GM19351 (cell line): ENCODE data around the gene NCL.
"Not testable (repeated sequence)": the region's sequence is repeated elsewhere in the genome, so short reads cannot be mapped to it uniquely, and the experiment has no call there.

Experiments
- ATAC-seq: cut with Tn5 transposase; IDR thresholded peaks from one replicate; pipeline ENCODE4 v1.9.1; 2021; ENCODE audit warnings: mild to moderate bottlenecking, moderate library complexity; ENCODE audit not compliant: unreplicated experiment

NCL gene

GRCh38 chr2:231431606-231432005 lies 32.7 kb downstream of the NCL start:
- no peak for ATAC-seq

DNA sequence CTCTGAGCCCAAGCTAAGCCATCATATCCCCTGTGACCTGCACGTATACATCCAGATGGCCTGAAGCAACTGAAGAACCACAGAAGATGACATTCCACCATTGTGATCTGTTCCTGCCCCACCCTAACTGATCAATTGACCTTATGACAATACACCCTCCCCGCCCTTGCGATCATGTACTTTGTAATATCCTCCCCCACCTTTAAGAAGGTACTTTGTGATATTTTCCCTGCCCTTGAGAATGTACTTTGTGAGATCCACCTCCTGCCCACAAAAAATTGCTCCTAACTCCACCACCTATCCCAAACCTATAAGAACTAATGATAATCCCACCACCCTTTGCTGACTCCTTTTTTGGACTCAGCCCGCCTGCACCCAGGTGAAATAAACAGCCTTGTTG lies 33.8 kb downstream of the NCL start:
- ATAC-seq: not testable (repeated sequence)

DNA sequence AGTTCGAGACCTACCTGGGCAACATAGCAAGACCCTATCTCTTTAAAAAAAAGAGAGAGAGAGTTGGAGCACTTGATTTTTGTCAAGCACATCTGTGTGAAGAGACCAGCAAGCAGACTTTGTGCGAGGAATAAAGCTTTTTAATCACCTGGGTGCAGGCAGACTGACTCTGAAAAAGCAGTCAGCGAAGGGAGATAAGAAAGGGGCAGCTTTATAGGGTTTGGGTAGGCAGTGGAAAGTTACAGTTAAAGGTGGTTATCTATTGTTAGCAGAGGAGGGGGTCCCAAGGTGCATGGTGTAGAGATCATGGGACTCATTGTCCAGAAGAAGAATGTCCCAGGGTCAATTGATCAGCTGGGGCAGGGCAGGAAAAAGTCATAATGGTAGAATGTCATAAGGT lies 34.4 kb downstream of the NCL start:
- no peak for ATAC-seq

DNA sequence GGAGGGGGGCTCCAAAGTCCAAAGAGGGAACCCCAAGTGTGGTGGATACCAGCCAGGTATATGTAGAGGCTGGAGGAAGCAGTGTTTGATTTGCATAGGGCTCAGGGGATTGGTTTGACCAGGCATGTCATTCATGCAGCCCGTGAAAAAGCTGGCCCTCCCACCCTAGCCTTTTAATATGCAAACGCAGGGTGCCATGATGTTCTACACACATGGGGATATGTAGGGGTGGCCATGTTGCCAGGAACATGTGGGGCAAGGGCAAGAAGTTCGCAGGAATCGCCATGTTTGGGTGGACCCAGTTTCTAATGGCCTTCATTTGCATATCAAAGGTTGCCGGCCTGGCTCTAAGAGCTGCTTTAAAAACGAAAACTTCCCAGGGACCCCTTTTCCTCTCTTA lies 35.1 kb downstream of the NCL start:
- no peak for ATAC-seq

- no peak for ATAC-seq
Measured at GRCh38 chr2:231427116-231427515, 37.2 kb downstream of the NCL start.

- ATAC-seq: no peak
Measured at GRCh38 chr2:231425811-231426703, 38.2 kb downstream of the NCL start.

GRCh38 chr2:231425291-231425810 lies 38.9 kb downstream of the NCL start:
- no peak for ATAC-seq

DNA sequence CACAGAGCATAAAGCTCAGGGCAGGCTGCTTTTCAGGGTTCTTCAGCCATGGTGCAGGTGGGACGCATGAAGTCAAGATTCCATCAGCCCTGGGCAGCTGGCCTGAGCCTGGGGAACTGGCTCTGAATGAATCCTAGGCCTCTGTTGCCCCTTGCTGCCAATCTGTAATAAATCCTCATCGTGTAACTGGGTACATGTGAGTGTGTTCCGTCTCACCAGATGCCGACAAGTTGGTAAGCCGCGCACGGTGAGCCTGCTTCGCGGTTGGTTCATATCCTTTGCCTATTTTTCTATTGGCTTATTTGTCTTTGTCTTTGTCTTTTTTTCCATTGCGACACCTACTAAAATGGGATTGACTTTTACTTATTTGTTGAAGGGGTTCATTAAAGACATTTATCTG lies 41.1 kb downstream of the NCL start:
- ATAC-seq: no peak

DNA sequence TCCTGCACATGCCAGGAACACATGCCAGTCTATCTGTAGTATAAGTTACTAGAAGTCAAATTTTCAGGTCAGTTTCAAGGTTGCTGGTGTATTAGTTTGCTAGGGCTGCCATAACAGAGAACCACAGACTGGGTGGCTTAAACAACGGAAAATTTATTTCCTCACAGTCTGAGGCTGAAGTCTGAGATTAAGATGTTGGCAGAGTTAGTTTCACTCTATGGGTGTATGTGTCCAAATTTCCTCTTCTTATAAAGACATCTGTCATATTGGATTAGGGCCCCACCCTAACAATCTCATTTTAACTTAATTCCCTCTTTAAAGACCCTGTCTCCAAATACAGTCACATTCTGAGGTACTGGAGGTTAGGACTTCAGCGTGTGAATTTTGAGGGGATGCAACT lies 42.2 kb downstream of the NCL start:
- no peak for ATAC-seq

GRCh38 chr2:231421051-231421580 lies 43.2 kb downstream of the NCL start:
- no peak for ATAC-seq

DNA sequence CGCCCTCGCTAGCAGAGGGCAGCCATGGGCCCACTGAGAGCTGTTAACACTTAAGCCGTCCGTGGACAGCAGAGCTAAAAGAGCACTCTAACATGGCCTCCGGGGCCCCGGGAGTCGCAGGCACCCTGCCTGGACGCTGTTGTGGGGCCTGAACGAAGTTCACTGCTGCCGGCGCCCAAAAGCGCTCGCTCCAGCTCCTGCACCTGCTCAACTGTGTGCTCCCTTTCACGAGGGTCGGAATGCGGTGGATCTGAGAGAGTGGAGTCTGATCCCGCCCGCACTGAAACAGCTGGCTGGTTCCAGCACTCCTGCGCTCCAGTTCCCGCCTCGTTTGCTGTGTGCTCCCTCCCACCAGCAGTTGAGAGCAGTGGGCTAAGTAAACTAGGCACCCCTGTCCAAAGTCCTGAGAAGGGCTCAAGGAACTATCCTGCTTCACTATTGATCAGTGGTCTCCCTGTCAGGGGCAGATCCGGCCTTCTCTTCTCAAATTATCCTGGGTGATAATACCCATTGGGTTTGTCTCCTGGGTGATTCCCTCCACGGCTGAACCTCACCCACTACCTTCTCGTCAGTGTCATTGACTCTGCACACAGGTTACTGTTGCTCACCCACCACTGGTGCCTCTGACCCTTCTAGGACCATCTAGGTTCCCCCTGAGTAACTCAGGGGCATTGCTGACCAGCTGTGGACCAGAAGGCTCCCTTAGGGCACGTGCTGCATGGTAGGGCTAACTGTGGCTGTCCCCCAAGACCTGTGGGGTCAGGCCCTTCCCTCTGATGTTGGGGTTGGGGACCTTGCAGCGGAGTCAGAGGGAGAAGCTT lies 45.3 kb downstream of the NCL start:
- no peak for ATAC-seq

GRCh38 chr2:231415029-231415428 lies 49.3 kb downstream of the NCL start:
- no peak for ATAC-seq

DNA sequence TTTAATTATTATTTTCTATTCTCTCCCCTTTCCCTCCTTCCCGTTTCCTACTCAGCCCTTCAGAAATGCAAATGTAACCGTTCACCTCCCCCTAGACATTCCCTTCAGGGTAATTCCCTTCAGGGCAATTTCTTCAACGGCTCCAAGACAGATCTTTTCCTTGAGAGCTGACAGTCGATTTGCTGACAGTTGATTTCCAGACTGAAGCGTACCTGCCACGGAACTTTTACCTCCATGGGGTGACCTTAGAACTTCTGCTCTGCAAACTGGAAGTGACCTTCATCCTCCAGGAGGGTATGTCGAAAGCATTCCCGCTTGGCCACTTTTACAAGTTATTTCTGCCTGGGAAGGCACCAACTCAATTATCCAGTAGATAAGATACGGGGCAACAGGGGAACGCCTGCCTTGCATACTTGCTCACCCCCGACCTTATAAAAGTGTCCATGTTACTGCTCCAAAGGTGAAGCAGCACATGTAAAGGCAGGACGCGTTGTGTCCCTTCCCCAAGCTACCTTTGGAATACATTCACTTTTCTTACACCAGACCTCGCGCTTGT lies 50.3 kb downstream of the NCL start:
- ATAC-seq: no peak

- no peak for ATAC-seq
Measured at GRCh38 chr2:231413456-231413855, 50.8 kb downstream of the NCL start.

GRCh38 chr2:231412618-231412963 lies 51.7 kb downstream of the NCL start:
- ATAC-seq: no peak

GRCh38 chr2:231411831-231412617 lies 52.3 kb downstream of the NCL start:
- peak; percentile 98 for ATAC-seq

GRCh38 chr2:231411237-231411636 lies 53.0 kb downstream of the NCL start:
- ATAC-seq: no peak

DNA sequence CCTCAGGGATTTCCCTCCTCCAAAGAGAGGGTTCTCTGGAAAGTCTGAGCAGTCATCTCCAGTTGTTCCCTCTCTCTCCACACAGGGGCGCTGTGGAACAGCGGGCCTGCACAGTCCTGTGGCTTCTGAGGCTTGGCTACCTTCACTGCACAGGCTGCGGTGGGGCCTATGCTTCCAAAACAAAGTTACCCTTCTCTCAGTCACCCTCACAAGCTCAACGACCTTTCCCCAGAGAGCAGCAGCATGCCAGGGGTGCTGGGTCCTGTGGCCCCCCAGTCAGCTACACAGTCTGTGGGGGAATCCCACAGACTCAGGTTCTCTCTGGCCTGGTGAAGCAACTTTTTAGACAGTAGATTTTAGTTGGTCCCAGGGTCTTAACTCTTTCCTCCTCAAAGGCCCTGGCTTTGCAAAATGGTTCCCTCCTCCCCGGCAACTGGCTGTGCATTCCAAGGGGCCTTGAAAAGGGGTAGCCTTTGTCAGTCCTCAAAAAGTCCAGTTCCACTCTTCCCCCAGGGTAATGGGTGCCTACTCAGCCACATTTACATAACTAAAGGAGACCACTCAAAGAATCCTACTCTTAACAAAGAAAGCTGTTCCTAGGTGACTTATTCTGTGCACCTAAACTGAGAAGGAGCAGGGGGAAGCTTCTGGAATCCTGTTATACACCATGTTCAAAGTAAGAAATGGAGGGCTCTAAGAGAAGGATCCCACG lies 53.8 kb downstream of the NCL start:
- ATAC-seq: no peak

DNA sequence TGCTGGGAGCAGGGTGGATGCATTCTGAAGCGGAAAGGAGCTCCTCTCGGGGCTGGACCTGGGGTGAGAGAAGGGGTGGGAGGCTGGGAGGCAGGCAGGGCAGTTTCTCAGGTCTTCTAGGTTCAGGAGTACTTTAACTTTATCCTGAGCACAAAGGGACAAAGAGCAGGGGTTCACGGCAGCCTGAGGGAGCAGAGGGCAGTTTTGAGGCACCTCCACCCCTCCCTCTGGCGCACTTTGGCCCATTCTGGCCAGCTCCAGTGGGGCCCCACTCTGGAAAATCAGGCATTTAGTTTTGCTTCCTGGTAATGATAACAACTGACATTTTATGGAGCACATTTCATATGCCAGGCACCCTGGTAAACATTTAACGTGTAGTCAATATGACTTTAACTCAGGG lies 54.5 kb downstream of the NCL start:
- ATAC-seq: no peak

GRCh38 chr2:231408304-231408703 lies 56.0 kb downstream of the NCL start:
- not testable (repeated sequence) for ATAC-seq
